Fibroblast of lung (primary cell): ENCODE data around the gene PGC. TPM values are rescaled to one million over a fixed set of nuclear protein-coding genes. Genes with fewer than 3 reads are reported as not detected.
A peak's percentile ranks its signal among the peaks of the same experiment; 100 is the strongest.
"Not testable (repeated sequence)": the region's sequence is repeated elsewhere in the genome, so short reads cannot be mapped to it uniquely, and the experiment has no call there.

Experiments used
- DNase-seq, 2 donors: peaks; one replicate each; pipeline versions ENCODE4 v3.0.0 to v3.0.0-alpha.2; 2010; ENCODE audit warnings: low read depth in 2 of 2
- H2AFZ ChIP-seq: 2 replicates; pipeline ENCODE4 v1.5.1; 2012; ENCODE audit warnings: low read length, control low read depth, inconsistent platforms
- H3K27ac ChIP-seq: 2 replicates; pipeline ENCODE4 v1.5.1; 2011; ENCODE audit warnings: low read length, control low read depth; ENCODE audit not compliant: insufficient read depth
- H3K27me3 ChIP-seq: 2 replicates; pipeline ENCODE4 v1.5.1; 2011; ENCODE audit warnings: mild to moderate bottlenecking, low read length; ENCODE audit not compliant: control insufficient read depth, insufficient read depth
- H3K36me3 ChIP-seq: 2 replicates; pipeline ENCODE4 v1.5.1; 2011; ENCODE audit warnings: low read length; ENCODE audit not compliant: control insufficient read depth, insufficient read depth
- H3K4me1 ChIP-seq: 2 replicates; pipeline ENCODE4 v1.5.1; 2011; ENCODE audit warnings: low read length; ENCODE audit not compliant: control insufficient read depth, insufficient read depth; ENCODE audit errors: extremely low read depth
- H3K4me2 ChIP-seq: 2 replicates; pipeline ENCODE4 v1.5.1; 2011; ENCODE audit warnings: low read length, control low read depth; ENCODE audit not compliant: insufficient read depth; ENCODE audit errors: extremely low read depth
- H3K4me3 ChIP-seq, 4 experiments: fragments of 200-600 bp in 1 of 4; sonication (generic) in 1 of 4; replicated peaks in 1 of 4; 2 replicates each; pipeline ENCODE4 v1.5.1; 2011 to 2016; ENCODE audit warnings: low read length in 4 of 4, low read depth in 3 of 4, mild to moderate bottlenecking in 3 of 4, control low read depth in 2 of 4, inconsistent platforms in 1 of 4, mixed read lengths in 1 of 4; ENCODE audit not compliant: insufficient read depth in 1 of 4; ENCODE audit errors: control extremely low read depth in 1 of 4
- H3K79me2 ChIP-seq: 2 replicates; pipeline ENCODE4 v1.5.1; 2012; ENCODE audit warnings: mild to moderate bottlenecking, low read length, inconsistent platforms; ENCODE audit not compliant: control insufficient read depth, insufficient read depth
- H3K9ac ChIP-seq: 2 replicates; pipeline ENCODE4 v1.5.1; 2011; ENCODE audit warnings: mild to moderate bottlenecking, low read length, control low read depth; ENCODE audit not compliant: insufficient read depth
- H3K9me3 ChIP-seq: 2 replicates; pipeline ENCODE4 v1.5.1; 2012; ENCODE audit warnings: low read depth, low read length; ENCODE audit not compliant: control insufficient read depth, insufficient read depth
- H4K20me1 ChIP-seq: 2 replicates; pipeline ENCODE4 v1.5.1; 2011; ENCODE audit warnings: low read length; ENCODE audit not compliant: control insufficient read depth, insufficient read depth; ENCODE audit errors: extremely low read depth
- CTCF ChIP-seq, 2 donors: IDR thresholded peaks in 1 of 2; conservative IDR thresholded peaks in 1 of 2; 1 replicate in 1 of 2; 2 replicates in 1 of 2; pipeline ENCODE4 v1.5.1; 2011 to 2012; ENCODE audit warnings: low read length in 2 of 2, control low read depth in 1 of 2, inconsistent platforms in 1 of 2, low read depth in 1 of 2, mild to moderate bottlenecking in 1 of 2
- EZH2 ChIP-seq: IDR thresholded peaks from 2 replicates; pipeline ENCODE4 v1.5.1; 2012; ENCODE audit warnings: low read length, control low read depth, mild to moderate bottlenecking; ENCODE audit errors: missing control alignments
- polyA plus RNA-seq, 2 donors: library from polyadenylated mRNA; depleted of rRNA in 1 of 2; stranded (reverse) in 1 of 2; unstranded in 1 of 2; fragments of >200 nt; gene quantifications; 2 replicates each; pipeline ENCODE4 v1.2.1, GENCODE V29; 2011 to 2012; ENCODE audit warnings: missing spikeins in 1 of 2
- total RNA-seq: library from RNA; depleted of rRNA; stranded (reverse); fragments of >200 nt; gene quantifications from 2 replicates; pipeline ENCODE4 v1.2.1, GENCODE V29; 2014

The PGC gene
- total and polyA plus RNA-seq, 2 donors (not counting 1 experiment from before 2014, with no cell fraction given) = not detected

DNA sequence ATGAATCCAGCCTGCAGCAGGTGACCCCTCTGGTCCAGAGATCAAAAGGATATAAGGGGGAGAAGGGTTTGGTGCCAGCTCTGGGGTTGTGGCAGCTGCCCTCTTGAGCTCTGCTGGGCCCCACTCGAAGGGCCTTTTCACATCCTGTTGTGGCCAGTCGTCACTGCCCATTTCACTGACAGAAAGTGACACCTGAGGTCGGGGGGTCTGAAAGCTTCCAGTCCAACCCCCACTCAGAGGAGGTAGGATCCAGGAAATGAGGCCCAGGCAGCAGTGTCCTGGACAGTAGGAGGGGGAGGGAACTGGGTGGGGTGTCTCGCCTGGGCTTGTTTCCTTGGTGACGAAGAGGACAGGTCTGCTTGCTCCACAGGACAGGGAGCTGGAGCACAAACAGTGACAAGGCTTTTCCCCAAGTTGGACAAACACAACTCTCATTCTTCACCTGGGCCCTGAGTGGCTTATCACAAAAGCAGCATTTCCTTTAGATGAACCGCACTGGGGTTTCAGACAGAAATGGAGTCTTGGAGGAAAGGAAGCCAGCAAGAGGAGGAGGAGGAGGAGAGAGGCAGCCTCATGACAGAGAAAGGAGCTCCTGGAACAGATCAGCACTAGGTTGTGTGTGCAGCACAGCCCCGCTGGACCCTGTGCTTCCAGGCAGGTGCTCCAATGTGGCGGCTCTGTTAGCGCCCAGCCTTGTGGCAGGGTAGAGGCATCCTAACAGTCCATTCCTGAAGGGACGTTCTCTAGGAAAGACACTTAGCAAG is 21.5 kb upstream of the PGC start:
- no peak overlapping the region for H3K27ac ChIP-seq
- no peak for DNase-seq
- TF ChIP-seq EZH2 = no peak
- TF ChIP-seq CTCF (conservative IDR thresholded peaks at IDR 0.05 in 1 of 2, IDR thresholded peaks at IDR 0.05 in 1 of 2; ENCODE audit: low read depth in 1 of 2, low read length in 2 of 2) = no peak

DNA sequence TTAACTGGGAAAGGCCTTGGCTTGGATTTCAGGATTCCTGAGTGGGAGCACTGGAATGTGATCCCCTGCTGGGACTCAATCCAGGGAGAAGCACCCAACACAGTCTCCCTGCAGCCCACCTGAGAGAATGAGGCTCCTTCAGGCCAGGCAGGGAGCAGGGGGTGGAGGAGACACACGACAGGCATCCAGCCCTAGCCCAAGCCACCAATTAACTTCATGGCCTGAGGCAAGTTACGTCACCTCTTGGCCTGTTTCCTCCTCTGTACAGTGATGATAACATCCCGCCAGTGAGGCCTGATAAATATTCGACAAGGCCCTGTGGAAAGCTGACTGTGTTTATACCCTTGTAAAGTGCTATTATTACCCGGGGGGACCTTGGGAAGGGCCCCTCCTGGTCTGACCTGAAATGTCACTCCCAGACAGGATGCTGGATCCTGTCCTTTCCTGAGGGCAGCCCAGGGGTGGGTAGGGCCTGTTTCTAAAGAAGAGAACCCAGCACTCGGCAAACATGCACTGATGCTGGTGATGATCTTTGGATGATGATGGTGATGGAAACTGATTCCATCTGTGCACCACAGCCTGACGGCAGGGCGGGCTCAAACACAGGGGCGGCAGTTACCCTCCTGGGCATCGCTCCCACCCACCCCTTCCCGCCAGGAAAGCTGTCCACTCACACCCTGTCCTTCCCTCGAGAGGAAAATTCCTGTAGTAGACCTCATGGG is 20.1 kb upstream of the PGC start:
- Histone ChIP-seq H3K4me2 (no peak overlapping the region), H3K27me3 (no peaks in the 10 kb centered on the region), H2AFZ (peak overlapping the region; percentile 63), H3K9ac (peak overlapping the region; percentile 8), H3K4me3 (no peak overlapping the region), H3K36me3 (peaks cover 2% of the 10 kb centered on the region), H3K27ac (peak overlapping the region; percentile 47), H3K4me1 (peaks cover 5% of the 10 kb centered on the region), H4K20me1 (no peaks in the 10 kb centered on the region), H3K9me3 (no peaks in the 10 kb centered on the region), H3K79me2 (no peaks in the 10 kb centered on the region)
- TF ChIP-seq CTCF (conservative IDR thresholded peaks at IDR 0.05 in 1 of 2, IDR thresholded peaks at IDR 0.05 in 1 of 2; ENCODE audit: low read depth in 1 of 2, low read length in 2 of 2) (no peak), EZH2 (no peak)
- DNase-seq = peak; percentile 76 to 78

More for the DNA sequence above, 21.5 kb upstream of the PGC start:
- no peaks in the 10 kb centered on the region for H3K79me2 ChIP-seq
- no peaks in the 10 kb centered on the region for H4K20me1 ChIP-seq
- H3K4me1 ChIP-seq = peaks cover 5% of the 10 kb centered on the region
- peak overlapping the region; percentile 2 for H3K9ac ChIP-seq
- no peak overlapping the region for H3K4me2 ChIP-seq
- H3K27me3 ChIP-seq = no peaks in the 10 kb centered on the region
- no peak overlapping the region for H3K4me3 ChIP-seq
- no peak overlapping the region for H2AFZ ChIP-seq
- H3K9me3 ChIP-seq = no peaks in the 10 kb centered on the region
- peaks cover 6% of the 10 kb centered on the region for H3K36me3 ChIP-seq

DNA sequence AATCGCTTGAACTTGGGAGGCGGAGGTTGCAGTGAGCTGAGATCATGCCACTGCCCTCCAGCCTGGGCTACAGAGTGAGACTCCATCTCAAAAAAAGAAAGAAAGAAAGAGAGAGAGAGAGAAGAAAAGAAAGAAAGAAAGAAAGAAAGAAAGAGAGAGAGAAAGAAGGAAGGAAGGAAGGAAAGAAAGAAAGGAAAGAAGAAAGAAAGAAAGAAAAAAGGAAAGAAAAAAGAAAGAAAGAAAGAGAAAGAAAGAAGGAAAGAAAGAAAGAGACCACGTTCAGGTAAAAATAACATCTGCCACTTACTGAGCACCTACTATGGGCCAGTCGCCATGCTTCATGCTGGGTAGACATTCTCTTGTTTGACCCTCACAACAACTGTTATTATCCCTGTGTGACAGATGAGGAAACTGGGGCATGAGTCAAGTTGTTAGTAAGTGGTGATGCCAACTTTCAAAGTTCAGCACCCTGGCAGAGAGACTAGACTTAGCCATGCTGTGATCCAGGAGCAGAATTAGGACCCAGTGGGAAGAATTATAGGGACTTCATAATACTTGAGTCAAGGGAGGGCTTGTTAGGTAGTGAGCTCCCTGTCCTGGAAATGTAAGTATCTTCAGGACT is 19.0 kb upstream of the PGC start:
- H3K27me3 ChIP-seq, H3K79me2 ChIP-seq, H3K36me3 ChIP-seq, H3K4me2 ChIP-seq, DNase-seq, H3K4me1 ChIP-seq, H3K27ac ChIP-seq, H3K4me3 ChIP-seq, H3K9ac ChIP-seq, H3K9me3 ChIP-seq, H4K20me1 ChIP-seq, H2AFZ ChIP-seq: not testable (repeated sequence)
